ENCODE data around the gene IRF1.
"Not testable (repeated sequence)": the region's sequence is repeated elsewhere in the genome, so short reads cannot be mapped to it uniquely, and the experiment has no call there.

IRF1 gene

DNA sequence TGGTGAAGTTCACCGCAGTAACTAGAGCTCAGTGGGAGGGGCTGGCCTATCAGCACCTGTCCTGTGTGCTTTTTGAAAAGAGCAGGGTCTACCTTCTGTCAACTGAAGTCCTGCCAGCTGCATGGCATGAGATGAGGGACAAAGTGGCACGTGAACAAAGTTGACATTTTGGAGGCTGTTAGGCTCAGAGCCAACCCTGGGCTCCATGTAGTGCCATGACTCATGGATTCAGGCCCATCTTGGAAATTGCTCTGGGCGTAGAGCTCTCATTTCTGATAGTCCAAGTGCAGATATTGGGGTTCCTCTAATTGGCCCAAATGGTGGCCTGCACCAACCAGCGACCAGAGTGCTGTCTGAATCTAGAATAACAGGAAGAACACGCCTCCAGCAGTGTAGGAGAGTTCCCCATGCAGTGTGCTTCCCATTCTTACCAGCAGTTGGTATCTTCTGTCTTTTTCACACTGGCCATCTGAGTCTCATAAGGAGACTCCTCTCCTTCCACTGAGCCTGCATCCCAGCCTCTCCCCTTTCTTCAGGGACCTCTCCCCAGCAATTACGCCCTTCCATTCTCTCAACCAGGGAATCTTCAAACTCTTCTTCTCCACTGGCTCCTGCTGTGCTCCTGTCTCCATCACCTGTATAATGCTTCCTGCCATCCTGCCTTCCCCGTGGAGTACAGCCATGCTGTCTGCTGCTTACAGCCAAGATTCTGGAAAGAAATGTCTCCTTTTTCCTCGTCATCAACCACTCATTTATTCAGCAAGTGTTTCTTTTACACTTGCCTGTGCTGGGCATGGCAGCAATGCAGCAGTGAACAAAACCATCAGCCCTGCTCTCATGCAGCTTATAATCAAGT, 30.4 kb downstream of the IRF1 start:
- DNase-seq, result no peak

DNA sequence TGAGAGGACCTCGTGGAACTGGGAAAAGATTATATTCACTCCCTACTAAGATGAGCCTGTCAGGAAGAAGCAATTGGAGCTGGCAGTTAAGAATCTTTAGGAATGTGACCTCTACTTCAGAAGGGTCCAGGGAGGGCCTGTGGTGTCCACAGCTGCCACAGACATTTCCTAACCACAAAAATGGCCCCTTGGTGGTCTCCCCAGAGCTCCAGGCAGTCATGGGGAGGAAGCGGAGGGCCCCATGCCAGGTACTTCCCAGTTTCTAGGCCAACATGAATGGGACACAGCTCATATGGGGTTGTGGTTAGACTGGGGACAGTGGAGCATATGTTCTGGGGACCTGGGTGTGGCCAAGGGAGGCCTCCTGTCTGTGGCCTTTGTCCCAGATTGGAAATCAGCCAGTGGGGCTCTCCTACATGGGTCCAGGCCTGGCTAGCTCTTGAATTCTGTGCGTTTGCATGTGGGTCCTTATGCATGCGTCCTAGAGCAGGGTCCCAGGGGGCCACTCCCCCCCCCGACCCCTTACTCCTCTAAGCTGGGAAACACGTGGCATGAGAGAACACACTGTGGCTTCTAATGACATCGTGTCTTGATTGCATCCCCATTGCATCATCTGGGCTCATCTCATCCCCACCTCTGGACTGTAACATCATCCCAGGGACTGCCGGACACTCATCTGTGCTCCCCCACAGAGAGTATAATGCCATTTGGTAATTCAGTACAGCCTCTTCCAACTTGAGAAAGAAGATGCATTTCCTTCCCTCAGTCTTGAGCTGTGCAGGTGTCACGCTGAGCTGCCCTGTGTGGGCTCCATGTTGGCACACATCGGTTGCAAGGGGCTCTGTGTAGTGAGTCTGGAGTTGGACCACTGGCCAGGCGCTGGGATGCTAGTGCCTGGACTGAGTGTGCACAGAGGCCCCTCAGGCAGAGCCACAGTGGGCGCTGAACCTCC, 31.3 kb downstream of the IRF1 start:
- DNase-seq, result no peak

DNA sequence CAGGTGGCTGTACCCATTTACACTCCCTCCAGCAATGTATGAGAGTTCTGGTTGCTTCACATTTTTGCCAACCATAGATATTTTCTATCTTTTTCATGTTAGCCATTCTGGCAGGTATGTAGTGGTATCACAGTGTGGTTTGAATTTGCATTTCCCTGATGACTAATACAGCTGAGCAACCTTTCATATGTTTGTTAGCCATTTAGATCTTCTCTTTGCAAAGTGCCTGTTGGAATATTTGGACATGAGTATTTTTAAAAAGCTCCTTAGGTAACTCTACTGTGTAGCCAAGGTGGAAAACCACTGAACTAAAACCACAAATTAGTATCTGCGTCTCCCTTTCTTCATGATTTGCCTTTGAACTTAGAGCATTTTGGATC, 31.9 kb downstream of the IRF1 start:
- no peak for DNase-seq

DNA sequence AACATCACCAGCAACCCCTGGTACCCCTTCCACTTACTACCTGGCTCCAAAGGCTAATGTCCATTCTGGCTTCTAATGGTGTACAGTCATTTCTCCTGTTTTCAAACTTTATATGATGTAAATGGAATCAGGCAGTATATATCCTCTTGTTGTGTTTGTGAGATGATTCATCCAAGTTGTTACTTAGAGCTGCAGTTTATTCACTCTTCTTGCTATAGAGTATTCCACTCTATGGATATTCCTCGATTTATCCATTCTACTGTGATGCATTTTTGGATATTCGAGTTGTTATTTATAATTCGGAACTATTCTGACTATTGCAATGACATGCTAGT, 32.4 kb downstream of the IRF1 start:
- no peak for DNase-seq

DNA sequence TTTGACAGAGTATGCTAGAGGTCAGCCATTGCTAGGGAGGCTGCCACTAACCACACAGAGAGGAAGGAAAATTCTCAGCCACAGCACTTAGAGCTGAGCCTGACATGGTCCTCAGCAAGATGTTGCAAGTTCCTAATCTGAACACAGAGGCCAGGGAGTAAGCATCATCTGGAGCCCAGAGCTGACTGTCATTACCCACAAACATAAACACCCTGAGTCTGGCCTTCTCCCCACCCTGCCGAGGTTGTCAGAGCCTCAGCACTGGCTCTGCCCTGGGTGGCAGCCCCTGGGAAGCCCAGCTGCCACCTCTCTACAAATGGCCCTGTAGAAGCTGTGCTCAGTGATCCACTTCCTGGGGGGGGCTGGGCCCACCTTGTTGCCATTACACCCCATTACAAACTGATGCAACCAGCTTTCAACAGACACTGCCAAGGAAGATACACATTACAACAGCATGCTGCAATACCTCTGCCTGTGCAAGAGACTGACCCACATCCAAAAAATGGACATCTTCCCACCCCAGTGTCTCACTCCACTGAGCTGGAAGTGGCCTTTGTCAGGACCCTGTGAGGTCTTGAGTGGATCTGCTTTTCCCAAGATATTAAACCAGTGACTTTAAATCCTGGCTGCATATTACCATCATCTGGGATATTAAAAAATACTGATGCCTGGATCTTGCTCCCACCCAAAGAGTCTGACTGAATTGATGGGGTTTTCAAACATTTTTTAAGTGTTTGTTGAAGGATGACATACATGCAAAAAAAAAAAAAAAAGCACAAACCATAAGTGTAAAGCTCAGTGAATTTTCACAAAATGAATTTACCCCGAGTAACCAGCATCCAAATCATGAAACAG, 33.0 kb downstream of the IRF1 start:
- no peak for DNase-seq

DNA sequence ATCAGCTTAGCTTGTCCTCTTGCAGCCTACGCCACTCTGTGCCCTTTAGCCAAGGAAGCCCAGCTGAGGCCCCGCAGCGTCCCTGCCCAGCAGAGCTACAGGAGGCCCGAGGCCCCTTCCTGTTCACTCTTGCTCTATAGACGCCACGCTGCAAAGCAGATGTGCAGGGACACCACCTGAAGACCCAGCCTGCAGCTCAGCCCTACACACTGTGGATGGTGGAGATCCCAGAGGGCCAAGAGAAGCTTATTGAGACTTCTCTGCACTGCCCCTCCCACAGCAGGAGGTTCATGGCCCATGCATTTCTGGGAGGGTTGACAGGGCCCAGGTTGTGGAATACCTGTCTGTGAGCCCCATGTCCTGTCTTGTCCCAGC, 33.6 kb downstream of the IRF1 start:
- no peak for DNase-seq

DNA sequence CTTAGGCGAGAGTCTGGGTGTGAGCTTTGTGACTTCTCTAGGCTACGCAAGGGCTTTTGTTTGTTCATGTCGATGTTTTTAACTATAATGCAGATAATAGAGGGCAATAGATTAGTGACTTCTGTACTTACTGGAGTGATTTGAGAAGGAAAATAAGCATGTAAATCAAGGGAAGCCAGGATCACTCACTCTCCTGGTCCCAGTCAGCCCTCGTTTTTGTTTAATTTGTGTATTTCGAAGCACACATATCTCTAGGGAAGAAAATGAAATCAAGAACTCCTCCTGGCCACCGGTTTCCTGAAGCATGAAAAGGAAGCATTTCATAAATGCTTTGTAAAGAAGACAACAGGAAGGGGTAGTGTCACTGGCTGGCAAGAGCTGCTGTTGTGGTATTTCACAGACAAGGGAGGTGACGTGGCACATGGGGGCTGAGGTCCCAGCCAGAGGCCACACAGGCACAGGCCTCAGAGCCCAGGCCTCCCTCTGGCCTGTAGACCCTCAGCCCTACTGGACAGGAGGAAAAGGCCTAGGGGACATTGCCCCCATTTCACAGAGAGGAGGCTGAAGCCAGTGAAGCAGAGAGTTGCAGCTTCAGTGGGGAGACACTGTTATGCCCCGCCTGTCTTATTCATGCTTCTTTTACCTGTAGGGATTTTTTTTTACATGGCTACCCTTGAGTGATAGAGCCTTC, 34.1 kb downstream of the IRF1 start:
- DNase-seq, result no peak

DNA sequence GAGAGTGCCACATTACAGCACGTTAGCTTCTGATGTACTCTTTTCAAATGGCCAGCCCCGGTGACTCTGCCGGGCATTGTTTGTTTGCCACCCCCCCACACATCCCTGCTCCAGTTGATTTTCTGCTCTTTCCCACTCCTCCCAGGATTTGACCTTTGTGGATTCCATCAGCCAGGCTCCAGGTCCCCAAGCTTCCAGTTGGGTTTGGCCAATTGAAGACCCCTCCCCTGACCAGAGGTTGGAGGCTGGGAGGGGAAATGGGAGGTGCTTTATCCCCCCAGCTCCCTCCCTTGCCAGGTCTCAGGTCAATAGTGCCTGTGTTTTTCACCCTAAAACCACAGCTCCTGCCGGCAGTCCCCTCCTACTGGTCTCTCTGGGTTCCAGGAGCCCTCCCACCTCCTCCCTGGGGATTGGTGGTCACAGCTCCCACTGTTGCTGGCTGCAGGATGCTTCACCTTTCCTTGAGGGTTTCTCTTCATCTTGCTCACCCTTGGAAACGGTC, 34.9 kb downstream of the IRF1 start:
- DNase-seq, result no peak

DNA sequence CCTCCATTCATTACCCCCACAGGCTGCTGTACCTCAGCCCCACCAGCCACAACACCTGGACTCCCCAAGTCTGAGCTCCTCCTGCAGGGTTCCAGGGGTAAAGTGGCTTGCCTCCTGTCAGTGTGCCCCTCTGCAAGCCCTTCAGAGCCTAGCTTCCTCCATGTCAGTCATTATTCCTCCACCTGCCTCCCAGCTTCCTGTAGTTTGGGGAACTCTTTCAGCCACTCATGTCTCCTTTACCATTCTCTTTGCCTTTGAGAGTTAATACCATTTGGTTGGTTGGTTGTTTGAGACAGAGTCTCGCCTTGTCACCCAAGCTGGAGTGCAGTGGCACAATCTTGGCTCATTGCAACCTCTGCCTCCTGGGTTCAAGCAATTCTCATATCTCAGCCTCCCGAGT, 36.2 kb downstream of the IRF1 start:
- no peak for DNase-seq

DNA sequence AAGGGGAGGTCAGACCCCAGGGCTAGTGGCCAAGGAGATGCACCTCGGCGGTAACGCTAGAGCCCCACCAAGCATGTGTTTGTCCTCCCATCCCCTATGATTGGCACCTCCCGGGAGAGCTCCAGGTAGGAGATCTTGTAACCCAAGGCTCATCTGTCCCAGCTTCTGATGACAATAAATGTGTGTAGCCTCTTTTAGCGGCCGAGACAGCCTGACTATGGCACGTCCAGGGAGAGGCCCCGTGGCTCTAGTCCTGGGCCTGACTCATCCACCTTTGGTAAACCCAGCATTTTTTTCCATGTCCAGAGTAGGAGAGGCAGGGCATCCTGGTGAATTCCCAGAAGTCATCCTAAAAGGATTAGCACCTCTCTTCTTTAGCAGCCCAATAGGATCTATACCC, 39.2 kb downstream of the IRF1 start:
- no peak for DNase-seq

DNA sequence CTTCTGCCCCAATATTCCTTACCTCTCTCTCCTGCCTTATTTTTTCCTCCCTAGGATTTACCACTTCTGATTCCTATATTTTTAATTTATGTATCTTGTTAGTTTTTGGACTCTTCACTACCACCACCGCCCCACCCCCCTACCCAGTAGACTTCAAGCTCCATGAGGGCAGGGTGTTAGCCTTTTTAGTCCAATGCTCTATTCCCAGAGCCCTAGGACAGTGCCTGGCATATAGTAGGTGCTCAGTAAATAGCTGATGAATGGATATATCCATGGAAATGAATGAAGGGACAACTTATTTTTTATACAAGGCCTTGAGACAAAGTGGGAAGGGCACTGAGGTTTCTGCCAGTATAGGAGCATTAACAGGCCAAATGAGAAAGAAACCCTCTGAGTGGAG, 41.5 kb downstream of the IRF1 start:
- no peak for DNase-seq

DNA sequence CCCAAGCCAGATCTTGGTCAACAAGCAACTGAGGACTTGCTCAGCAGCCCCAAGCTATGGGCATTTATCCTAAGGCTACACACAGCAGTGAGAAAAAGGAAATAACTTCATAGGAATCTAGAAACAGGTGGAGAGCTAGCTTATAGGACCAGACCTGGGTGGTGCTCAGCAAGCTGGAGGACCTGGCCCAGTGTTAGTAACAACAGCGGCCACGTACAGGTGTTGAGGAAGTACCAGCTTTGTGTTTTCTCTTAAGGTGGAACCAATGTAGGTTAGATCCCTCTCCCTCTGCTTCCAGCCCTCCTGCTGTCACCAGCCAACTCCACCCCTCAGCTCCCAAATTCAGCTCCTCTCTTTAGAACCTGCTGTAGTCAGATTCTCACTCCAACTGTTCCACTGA, 43.4 kb downstream of the IRF1 start:
- DNase-seq, result no peak

DNA sequence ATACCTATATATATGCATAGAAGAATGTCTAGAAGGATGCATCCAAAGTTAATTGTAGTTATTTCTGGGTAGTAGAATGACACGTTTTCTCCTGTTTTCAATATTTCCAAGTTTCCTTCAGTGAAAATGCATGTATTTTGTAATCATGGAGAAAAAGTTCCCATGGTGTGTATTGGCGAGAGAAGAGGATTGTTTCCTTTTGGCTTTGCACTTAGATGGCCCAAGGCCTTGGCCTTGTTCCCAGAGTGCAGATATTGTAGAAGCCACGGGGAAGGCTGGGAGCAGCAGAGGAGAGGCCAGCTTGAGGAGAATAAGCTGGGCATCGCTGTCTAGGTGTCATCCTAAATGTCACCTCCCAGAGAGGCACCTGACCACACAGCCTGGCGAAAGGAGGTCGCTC, 44.0 kb downstream of the IRF1 start:
- DNase-seq, result no peak

DNA sequence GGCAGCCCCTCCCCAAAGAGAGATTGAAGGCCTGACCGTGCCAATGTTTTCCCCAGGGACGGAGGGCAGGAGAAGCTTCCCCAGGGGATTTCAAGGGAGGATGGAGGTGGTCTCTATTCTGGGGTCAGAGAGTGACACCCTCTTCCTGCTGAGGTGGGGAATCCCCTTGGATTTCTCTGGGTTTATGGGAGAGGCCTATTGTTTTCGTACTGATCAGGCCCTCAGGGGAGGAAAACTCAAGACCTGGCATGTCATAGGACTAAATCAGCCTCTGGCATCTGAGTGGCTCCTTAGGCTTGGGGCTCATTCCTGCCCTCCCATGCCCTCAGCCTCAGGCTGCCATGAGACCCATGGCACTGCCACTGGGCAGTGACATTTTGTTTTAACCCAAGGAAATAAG, 44.6 kb downstream of the IRF1 start:
- no peak for DNase-seq

DNA sequence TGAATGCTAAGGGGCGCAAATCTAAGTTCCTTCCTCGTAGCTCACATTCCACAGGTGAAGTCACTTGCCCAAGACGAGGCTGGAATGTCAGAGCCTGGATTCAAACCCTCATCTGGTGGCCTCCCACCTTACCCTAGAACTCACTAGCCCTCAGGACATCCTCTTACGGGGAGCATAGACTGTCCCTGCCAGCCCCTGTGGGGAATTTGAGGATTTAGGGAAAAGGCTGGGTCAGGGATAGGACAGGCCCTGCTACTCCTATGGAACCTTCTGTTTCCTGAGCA, 45.0 kb downstream of the IRF1 start:
- no peak for DNase-seq

DNA sequence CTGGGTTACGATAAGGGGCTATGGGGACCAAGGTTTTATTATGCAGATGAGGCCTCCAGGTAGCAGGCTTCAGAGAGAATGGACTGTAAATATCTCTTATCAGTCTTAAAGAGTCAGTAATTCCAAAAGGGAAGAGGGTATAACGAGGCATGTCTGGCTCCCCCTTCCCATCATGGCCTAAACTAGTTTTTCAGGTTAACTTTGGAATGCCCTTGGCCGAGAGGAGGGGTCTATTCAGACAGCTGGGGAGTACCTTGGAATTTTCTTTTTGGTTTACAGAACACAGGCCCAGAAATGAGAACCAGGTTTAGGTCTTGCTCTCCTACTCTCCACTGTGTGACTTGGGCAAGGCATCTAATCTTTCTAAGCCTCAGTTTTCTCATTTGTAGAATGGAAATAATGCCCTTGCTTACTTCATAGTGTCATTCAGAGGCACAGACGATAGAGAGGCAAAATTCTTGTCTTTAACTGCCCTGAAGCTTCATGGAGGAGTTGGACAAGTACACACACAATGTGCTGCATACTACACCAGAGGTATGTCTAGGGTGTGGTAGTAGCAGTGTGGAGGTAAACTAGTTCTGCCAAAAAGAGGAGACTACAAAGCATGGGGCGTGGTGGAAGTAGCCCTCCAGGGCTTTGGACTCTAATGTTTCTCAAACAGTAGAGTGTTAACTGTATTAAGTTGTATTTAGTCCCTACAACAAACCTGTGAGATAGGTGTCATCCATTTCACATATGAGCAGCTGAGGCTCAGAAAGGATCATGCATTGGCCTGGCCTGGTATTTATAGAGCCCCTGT, 45.5 kb downstream of the IRF1 start:
- no peak for DNase-seq

DNA sequence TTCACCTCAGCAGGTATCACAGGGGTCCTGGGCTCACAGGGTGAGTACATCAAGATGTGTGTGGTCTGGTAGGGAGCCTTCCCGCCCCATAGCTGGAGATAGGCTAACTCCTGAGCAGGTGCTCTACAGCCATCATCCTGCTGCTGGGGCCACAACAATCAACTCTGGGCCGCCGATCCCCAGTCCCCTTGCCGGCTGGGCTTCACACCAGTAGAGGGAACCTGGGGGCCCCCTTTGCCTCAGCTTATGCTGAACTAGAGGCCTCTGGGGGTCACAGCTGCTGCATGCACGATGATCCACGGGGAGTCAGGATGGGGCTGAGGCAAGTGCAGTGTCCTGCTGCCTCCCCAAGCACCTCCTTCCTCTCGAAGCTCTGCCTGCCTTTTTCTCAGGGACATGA, 46.5 kb downstream of the IRF1 start:
- DNase-seq, result no peak

DNA sequence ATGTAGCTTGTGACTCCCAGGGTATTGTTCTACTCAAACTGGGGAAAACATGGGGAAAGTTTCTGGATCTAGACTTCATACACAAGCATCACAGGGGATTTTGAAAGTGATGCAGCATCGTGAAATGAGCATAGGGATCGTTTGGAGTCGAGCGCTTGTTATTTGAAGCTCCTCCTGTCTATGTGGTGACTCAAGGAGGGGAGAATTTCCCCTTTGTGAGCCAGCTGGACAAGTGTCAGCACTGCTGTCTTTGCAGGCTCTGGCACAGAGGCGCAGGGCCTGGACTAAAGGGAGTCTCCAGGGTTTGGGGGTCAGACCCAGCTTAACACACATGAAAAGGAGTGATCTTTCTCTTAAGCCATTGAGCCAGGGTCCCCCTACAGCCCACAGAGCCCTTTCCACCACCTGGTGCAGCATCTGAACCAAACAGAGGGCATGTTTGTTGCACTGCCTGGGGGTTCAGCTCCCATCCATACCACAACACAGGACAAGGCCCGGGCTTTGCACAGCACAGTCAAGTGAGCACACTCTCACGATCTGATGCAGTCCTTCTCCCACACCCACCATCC, 51.0 kb downstream of the IRF1 start:
- DNase-seq, result no peak

DNA sequence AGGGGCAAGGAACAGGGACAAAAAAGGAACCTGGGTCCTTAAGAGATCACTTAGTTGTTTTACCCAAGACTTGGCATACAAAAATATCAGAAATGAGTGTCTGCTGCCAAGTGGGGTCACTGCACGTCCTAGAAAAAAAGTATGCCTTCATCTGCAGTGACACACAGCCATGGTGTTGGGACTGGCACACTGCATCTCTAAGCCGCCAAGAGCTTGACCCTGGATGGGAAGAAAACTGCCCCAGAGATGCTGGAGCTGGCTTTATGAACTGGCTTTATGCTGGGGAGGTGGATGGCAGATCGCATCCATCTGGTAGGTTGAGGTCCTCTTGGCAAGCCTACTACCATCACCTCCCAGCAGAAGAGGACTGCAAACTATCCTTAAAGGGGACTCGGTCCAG, 51.7 kb downstream of the IRF1 start:
- no peak for DNase-seq

DNA sequence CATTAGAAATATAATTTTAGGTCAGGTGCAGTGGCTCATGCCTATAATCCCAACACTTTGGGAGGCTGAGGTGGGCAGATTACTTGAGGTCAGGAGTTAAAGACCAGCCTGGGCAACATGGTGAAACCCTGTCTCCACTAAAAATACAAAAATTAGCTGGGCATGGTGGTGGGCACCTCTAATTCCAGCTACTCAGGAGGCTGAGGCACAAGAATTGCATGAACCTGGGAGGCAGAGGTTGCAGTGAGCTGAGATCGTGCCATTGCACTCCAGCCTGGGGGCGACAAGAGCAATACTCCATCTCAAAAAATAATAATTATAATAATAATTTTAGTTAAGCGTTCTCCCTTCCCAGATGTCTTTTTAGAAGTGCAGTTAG, 52.3 kb downstream of the IRF1 start:
- not testable (repeated sequence) for DNase-seq

DNA sequence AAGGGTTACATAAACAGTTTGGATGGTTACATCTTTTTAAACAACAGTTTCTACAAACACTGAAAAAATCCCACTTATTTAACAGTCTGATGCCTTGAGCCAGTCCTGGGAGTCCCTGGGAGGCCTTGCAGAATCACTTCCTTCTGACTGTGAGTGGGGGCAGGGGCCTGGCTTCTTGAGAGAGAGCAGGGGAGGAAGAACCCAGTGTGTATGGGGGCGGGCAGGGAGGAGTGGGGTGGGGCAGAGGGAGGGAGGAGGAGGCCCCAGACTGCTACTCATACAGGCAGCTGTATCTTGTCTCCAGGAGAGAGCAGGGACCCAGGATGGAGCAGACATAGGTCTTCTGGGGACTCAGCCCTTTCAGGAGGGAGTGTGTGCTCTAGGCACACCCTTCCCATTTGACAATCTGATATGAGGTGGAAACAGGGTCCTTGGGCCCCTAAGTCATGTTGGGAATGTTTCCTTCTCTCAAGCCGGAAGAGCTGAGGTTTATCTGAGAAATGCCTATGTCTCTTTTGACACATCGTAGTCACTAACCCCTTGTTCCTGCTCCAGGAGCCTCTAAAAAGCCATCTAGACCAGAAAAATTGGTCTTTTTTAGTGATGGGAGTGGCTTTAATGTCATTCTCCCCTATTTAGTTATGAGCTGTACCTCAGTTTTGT, 52.8 kb downstream of the IRF1 start:
- no peak for DNase-seq

Data from NCI-H1105 (cell line).